DMS114 treated with DMSO at 0.1 percent for 48 hours (cell line): ENCODE data around the gene DHFR2.
"Not testable (repeated sequence)": the region's sequence is repeated elsewhere in the genome, so short reads cannot be mapped to it uniquely, and the experiment has no call there.

Experiments used
- DNase-seq: peaks from one replicate; lab custom pipeline; 2025; ENCODE audit not compliant: unreplicated experiment; lab: John Stamatoyannopoulos, UW

DHFR2 gene

DNA sequence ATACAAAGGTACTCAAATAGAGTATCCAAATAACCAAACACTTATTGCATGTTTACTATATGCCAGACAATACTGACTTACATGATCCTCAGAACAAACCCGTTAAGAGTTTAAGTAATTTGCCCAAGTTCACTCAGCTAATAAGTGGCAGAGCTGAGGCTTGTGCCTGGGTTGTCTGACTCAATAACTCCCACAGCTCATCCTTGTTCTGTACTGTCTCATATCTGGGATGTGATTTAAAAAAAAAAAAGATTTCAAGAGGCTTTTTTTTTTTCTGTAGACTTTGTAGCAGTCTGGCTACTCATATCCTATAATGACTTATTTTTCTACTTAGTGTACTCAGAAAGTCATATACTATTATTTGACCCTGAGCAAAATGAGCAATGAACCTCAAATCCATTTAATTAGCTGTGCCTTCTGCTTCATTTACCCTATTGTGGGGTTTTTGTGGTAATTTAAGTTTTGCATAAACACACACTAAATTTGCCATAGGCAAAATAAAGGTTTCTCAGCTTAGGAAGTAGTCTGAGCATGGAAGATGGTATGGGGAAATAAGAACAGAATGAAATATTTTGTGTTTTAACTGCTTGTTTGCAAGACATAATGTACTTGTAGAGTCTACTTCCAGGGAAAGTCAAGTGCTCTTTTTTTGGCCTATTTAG is 3.2 kb upstream of the DHFR2 start:
- DNase-seq = no peak

DNA sequence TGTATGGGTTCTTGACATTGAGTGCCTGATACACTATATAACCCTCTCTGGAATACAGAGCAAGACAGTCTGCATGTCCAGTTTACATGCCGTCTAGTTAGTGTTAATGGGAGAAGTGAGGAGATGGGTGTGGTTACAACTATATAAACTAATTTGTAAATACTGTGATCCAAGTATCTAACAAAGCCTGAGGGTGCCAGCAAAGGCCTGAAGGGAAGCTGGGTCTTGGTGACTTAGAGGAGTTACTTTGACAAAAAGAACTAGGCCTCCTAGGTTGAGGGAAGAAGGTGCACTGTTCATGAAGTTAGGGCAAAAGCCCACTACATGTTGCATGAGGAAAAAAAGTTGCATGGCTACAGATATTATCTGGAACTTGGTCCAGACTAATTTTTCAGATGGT is 2.4 kb upstream of the DHFR2 start:
- DNase-seq = no peak

DNA sequence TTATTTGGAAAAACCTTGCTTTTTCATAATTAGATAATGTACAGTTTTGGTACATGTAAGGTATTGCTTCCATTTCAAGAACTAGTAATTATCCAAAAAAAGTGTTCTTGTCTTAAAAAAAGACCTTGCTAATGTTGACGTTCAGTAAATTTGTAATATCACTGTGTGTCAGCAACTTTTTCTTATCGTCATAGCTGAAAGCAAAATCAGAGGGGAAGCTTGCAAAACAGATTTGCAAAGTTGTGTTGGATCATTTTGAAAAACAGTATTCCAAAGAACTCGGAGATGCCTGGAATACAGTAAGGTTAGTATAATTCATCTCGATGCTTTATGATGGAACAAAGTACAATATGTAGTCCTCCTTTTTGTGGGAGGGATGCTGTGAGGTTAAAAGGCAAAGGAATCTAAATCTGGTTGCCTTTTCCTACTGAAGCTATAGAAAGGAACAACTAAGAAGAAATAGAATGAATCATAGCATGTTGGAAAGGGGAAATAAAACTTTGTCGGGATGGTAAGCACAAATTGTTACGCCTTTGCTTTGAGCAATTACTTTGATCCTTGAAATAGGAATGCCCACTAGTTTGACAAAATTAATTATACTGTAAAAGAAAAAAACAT is 1.6 kb upstream of the DHFR2 start:
- DNase-seq = no peak

DNA sequence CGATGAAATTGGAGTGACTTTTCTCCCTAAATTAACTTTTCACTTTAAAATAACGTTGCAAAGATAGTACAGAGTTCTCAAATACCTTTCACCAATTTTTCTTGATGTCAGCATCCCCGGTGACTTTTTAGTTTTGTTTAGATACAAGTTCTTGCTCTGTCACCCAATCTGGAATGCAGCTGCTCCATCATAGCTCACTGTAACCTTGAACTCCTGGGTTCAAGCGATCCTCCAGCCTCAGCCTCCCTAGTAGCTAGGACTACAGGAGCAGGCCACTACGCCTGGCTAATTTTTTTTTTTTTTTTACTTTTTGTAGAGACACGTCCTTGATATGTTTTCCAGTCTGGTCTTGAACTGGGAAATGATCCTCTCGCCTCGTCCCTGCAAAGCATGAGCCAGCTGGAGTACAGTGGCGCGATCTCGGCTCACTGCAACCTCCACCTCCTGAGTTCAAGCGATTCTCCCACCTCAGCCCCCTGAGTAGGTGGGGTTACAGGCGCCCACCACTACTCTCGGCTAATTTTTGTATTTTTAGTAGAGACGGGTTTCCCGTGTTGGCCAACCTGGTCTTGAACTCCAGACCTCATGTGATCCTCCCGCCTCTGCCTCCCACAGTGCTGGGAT is 892 bp upstream of the DHFR2 start:
- DNase-seq = no peak

DNA sequence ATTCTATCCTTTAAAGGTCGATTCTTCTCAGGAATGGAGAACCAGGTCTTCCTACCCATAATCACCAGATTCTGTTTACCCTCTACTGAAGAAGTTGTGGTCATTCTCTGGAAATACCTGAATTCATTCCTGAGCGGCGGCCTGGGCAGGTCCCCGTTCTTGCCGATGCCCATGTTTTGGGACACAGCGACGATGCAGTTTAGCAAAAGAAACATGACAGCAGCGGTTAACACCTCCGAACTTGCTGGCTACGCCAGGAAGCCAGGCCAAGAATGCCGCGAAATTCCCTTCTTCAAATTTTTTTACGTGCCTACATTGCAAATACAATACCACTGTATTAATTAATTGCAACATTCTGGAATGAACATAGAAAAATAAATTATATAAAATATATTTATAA is 1.4 kb downstream of the DHFR2 start:
- DNase-seq = no peak

DNA sequence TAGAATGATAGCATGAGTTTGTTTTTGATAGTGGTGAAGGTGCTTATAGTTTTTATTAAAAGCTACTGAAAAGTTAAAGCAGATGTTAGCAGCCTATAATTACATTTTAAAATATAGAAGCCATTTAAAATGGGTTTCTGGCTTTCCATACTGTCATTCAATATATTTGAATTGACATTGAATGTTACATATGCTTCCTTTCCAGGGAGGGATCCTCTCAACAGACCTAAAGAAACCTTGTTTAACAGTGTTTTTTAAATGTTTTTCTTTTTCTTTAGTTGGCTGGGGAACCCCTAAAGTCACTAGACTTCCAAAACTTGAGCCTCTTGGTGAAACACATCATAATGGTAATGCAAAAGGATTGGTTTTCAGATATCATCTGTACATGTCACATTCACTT is 12.2 kb downstream of the DHFR2 start:
- no peak for DNase-seq

DNA sequence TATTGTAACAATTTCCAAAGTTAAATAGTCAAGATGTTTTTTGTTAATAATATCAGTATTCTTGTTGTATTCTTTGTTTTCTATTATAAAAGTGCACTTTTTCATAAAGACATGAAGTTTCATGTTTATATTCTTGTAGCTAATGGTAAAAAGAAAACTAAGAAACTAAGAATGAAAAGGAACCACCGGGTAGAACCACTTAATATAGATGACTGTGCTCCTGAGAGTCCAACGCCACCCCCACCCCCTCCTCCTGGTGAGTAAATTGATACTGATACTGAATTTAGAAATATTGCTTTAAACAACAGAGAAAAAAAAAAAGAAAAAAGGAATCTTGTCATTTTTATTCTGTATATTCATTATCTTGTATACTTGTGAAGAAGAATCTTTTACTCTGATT is 13.4 kb downstream of the DHFR2 start:
- no peak for DNase-seq

DNA sequence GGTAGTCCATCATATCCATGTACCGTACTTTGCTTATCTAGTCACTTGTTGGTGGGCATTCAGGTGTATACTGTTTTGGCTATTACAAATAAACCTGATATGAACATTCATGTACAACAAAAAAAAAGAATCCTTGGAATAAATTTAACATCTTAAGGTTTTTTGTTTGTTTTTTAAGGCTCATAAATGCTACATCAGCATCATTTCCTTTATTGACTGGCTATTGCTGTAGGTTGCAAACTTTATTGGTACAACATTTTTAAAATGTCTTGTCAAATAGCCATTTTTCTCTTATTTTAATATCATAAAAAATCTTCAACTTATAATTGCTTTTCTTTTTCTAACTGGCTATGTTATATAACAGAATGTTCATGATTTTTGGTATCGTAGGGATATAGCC is 16.2 kb downstream of the DHFR2 start:
- no peak for DNase-seq

DNA sequence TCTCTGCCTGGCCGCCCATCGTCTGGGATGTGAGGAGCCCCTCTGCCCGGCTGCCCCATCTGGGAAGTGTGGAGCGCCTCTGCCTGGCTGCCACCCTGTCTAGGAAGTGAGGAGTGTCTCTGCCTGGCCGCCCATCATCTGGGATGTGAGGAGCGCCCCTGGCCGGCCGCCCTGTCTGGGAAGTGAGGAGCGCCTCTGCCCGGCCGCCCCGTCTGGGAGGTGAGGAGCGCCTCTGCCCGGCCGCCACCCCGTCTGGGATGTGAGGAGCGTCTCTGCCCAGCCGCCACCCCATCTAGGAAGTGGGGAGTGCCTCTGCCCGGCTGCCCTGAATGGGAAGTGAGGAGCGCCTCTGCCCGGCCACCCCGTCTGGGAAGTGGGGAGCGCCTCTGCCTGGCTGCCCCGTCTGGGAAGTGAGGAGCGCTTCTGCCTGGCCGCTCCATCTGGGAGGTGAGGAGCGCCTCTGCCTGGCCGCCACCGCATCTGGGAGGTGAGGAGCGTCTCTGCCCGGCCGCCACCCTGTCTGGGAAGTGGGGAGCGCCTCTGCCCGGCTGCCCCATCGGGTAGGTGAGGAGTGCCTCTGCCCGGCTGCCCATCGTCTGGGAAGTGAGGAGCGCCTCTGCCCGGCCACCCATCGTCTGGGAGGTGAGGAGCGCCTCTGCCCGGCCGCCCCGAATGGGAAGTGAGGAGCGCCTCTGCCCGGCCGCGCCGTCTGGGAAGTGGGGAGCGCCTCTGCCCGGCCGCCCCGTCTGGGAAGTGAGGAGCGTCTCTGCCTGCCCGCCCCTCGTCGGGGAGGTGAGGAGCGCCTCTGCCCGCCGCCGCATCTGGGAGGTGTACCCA is 18.4 kb downstream of the DHFR2 start:
- DNase-seq = not testable (repeated sequence)

DNA sequence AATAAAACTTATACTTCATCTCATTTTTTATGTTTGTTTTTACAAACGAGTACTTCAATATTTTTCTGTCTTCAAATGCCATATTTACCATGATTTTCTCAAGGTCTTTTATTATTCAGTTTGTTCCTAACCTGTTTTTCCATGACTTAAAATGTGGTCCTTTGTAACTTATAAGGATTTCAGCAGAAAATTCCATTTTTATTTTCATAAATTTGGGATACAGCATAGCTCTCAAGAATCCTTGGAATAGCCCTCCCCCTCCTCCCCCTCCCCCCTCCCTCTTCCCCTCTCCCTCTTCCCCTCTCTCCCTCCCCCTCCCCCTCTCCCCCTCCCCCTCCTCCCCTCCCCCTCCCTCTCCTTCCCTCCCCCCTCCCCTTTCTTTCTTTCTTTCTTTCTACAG is 19.4 kb downstream of the DHFR2 start:
- no peak for DNase-seq

DNA sequence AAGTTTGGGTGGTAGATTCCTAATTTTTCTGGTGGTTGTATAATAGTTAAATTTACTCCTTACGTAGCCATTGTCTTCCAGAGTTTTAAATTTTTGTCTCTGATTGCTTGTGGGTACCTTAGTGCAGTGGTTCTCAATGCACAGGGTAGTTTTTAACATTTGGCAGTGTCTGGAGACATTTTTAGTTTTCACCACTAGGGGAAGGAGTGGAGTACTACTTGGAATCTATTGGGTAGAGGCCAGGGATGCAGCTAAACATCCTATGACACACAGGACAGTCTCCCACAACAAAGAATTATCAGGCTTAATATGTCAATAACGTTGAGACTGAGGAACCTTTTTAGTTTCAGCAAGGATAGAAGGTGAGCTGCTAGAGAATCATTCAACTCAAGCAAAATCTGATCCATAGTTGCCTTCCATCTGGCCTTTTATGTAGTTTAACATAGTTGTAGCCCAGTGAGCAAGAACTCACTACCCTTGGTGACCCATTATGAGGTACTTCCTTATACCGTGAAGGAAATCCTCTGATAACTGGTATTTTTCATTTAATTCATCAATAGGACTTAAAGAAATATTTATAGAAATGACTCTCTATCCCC is 25.7 kb downstream of the DHFR2 start:
- DNase-seq = no peak

DNA sequence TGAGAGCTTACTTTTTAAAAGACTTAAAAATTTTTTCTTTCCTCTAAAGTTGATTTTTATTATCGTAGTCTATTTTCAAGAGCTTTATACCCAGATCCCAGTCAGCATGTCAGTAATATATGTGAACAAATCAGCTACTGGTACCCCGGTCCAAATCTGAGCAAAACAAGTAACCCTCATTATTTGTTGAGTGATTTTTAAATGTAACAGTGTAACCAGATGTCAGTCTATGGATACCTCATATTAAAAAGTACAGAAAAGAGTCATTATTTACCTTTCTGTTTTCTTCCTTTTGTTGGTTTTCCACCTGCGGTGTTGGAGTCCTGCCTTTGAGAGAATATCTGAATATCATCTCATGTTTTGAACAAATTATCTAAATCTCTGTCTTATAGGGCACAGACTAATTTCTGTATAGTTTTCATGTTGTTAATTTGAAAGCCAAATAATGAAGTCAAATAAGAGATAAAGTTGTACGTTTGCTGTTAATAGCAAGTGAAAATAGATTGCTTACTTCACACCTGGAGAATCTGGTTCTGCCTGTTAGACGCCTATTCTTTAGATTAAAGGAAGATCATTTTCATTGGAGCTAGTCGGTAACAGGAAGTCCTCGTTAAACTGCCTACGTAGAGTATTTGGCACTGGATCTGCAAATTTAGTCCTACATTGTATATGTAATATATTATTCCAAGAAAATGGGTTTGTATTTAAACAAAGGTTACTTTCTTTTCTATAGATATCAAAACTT is 34.5 kb downstream of the DHFR2 start, which contains the start of gene STX19:
Gene STX19 (minus strand): TSS at position 505 of the 745 bp plus-strand sequence. CDS start 13,328 bp downstream, outside the sequence.
- no peak for DNase-seq

DNA sequence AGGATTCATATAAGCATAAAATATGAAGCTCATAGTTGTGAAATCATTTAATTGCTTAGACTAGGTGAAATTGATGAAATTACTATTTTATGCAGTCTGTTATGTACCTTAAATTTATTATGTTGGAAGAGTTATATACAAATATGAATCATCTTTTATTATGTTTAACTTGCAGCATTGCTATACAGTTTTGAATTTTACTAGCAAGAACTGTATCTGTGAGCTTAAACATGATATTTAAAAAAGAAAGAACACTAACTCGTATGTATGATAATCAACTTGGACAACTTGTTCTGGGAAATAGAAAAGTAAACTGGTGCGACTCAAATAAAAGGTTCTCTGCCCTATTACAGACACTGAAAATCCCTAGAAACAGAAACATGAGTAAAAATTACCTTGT is 36.1 kb downstream of the DHFR2 start:
- no peak for DNase-seq

DNA sequence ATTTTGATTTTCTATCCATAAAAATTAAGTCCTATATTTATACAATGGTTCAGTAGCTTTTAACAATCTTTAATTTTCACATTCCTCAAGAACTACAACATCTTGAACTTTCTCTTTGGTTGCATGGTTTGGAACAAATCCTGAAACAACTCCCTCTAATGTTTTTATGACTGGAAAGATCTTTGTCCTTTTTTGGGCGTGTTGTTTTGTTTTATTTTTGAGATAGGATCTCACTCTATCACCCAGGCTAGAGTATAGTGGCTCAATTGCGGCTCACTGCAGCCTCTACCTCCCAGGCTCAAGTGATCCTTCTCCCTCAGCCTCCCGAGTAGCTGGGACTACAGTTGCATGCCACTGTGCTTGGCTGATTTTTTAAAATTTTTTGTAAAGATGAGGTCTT is 38.3 kb downstream of the DHFR2 start:
- DNase-seq = no peak

DNA sequence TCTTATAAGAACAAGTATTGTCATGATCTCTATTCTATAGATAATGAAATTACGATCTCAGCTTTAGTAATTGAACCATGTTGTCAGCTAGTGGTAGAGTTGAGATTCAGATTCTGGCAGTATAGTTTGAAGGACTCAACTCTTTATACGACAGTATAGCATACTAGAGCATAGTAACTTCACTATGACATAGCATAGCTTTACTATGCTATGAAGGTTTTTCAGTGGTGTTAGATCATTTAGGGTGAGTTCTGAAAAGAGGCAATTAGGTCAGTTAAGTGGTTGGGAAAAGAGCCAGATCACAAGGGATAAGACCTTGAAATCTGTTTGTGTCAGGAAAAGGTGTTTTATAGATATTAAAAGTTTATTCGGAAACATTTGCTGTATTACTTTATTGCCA is 42.4 kb downstream of the DHFR2 start:
- DNase-seq = no peak

DNA sequence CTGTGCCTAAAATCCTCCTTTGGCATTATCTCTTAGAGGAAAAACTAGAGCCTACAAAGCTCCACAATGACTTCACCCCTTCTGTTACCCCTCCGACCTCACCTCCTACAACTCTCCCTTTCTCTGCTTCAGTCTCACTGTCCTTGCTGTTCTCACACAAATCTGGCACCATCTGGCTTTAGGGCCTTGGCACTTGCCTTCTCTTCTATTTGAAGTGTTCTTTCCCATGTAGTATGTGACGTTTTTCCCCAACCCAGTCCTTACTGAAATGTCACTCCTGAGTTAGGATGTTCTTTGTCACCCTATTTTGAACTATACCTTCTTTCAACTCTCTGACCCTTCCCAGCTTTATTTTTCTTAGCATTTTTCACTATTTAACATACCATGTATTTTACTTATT is 43.1 kb downstream of the DHFR2 start:
- no peak for DNase-seq

DNA sequence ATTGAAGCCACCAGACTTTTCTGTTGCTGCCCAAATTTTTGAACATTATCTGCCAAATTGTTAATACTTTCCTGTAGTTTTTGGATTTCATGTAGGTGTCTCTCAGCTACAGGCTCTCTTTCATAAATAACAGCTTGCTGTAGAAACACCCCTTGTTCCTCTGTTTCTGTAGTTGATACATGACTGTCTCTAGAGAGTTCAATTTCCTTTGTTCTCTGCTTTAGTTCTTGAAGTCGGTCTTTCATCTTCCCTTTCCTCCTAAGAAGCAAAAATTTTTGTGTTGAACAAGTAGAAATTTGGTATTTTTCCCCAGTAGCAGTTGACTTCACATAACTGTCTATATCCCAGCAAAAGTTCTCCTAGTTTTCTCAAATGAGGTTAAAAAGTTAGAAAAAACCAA is 47.7 kb downstream of the DHFR2 start:
- DNase-seq = no peak

DNA sequence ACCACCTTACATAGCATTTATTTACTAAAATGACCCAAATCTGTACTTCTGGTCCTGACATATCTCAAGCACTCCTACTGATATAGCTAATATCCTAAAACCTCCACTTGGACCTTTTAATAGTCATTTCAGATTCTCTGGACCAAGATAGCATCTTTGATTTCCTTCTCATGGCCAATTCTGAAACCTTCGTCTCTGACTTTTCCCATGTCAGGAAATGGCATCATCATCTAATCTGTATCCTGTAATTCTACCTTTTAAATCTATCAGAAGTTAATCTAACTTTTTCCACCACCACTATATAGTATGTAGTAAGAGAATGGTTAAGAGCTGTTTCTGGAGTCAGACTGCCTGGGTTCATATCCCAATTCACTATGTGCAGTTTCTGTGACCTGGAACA is 50.5 kb downstream of the DHFR2 start:
- no peak for DNase-seq

DNA sequence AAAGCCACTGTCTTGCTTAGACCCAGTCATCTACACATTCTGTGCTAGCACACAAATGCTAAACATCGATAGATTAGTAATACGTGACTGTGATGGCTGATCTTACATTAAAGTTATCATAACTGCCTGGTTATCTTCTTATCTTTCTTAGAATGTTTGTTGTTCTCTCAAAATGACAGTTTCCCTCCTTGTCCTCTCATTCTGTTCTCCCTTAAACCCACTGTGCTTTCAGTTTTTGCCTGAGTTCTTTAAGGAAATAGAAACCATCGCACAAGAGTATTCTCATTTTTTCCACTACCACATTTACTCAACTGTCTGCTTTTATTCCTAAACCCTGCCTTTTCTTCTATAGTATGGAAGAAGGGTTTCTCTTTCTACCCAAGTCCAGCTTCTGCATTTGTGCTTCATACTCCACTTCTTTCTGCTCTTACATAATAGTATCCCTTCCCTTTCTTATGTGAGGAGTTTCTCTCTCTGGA is 51.4 kb downstream of the DHFR2 start:
- DNase-seq = no peak

DNA sequence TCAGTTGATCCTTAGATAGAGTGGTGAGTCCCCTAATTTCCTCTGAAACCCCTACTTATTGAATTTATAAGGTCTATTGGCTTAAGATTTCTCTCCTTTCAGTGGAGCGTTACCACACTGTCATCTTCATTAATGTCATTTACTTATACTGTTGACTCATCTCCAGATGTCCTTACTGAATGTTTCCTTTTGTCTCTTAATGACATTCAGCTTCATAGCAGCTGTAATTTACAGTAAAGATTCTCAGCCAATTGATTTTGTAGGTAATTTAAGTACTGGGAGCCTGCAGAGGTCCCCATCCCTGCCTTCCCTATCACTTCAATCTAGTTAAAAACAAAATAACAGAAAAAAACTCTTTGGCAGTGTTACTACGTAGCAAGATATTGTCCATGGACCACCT is 53.1 kb downstream of the DHFR2 start:
- no peak for DNase-seq
